GM12891 (cell line): ENCODE results near the gene EDA.

ENCODE experiments used
- POLR2AphosphoS5 ChIP-seq: IDR thresholded peaks from 2 replicates; pipeline ENCODE4 v1.6.1; 2011; ENCODE audit warnings: low read depth, low read length, control low read depth
- TAF1 ChIP-seq: IDR thresholded peaks from 2 replicates; pipeline ENCODE4 v1.6.1; 2011; ENCODE audit warnings: low read depth, low read length, control low read depth

DNA sequence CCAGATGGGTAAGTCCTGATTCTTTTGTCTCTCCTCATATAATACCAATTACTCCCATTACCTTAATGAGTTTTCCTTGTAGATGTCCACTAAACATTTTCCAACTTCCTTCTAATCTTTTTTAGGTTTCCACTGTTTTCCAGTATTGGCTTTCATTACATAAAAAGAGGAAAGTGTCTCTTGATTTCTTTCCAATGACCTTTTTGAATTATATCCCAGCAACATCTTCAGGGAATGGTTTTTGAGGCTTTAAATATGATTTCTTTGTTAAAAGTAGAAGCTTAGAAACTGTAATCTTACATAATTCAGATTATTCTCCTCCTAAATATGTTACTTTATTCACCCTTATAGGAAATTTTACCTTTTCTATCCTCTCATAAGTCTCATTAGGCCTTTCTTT is 298.9 kb downstream of the EDA start:
- TF ChIP-seq POLR2AphosphoS5: no peak
- TF ChIP-seq TAF1: no peak
